ENCODE results near the gene GNPTAB. TPM values are rescaled to one million over a fixed set of nuclear protein-coding genes. Genes with fewer than 3 reads are reported as not detected.

Gene GNPTAB
- total RNA-seq, 2 donors from 2014 or later = 27.8 to 30.5 TPM

- TF ChIP-seq, protein P1, sequence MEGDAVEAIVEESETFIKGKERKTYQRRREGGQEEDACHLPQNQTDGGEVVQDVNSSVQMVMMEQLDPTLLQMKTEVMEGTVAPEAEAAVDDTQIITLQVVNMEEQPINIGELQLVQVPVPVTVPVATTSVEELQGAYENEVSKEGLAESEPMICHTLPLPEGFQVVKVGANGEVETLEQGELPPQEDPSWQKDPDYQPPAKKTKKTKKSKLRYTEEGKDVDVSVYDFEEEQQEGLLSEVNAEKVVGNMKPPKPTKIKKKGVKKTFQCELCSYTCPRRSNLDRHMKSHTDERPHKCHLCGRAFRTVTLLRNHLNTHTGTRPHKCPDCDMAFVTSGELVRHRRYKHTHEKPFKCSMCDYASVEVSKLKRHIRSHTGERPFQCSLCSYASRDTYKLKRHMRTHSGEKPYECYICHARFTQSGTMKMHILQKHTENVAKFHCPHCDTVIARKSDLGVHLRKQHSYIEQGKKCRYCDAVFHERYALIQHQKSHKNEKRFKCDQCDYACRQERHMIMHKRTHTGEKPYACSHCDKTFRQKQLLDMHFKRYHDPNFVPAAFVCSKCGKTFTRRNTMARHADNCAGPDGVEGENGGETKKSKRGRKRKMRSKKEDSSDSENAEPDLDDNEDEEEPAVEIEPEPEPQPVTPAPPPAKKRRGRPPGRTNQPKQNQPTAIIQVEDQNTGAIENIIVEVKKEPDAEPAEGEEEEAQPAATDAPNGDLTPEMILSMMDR (conservative IDR thresholded peaks at IDR 0.05) = no peak
Measured at GRCh38 chr12:101746196-101746595, 84.6 kb downstream of the GNPTAB start.

DNA sequence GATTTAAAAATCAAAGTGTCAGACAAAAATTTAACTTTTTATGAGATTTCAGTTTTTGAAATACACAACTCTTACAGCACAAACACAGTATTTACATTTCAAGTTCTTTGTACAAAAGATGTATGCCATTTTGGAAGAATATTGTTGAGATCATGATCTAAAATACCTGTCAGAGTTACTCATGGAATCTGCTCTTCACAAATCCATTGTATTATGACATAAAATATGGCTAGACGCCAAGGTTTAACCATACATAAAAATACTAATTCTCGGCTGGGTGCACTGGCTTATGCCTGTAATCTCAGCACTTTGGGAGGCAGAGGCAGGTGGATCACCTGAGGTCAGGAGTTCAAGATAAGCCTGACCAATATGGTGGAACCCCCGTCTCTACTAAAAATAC lies 85.3 kb downstream of the GNPTAB start:
- no peak overlapping the region for H3K27ac Mint-ChIP-seq
- Histone ChIP-seq H3K4me1 (ENCODE audit: control insufficient read depth, insufficient read depth, low read length) (no peaks in the 10 kb centered on the region), H3K27me3 (ENCODE audit: control insufficient read depth, insufficient read depth, low read length, poor library complexity, severe bottlenecking) (no peaks in the 10 kb centered on the region), H3K27ac (ENCODE audit: low read depth, low read length) (no peak overlapping the region), H3K4me3 (ENCODE audit: low read length) (no peak overlapping the region), H3K9ac (ENCODE audit: extremely low read depth, low read length, poor library complexity, severe bottlenecking) (no peak overlapping the region), H3K9me3 (ENCODE audit: control insufficient read depth, low read length) (no peaks in the 10 kb centered on the region), H3K36me3 (ENCODE audit: control insufficient read depth, insufficient read depth, low read length) (peaks cover 19% of the 10 kb centered on the region)
- TF ChIP-seq, protein P1 (conservative IDR thresholded peaks at IDR 0.05) = no peak
- H3K27me3 Mint-ChIP-seq (ENCODE audit: insufficient read depth) = no peaks in the 10 kb centered on the region
- 90 to 100% methylated on average over 2 to 3 of the region's 3 CpGs for WGBS, 2 experiments (ENCODE audit: insufficient coverage in 1 of 2, insufficient read length in 1 of 2)
- no peaks in the 10 kb centered on the region for H3K9me3 Mint-ChIP-seq
- peaks cover 5% of the 10 kb centered on the region for H3K36me3 Mint-ChIP-seq (ENCODE audit: low read depth)
- H3K4me3 Mint-ChIP-seq = no peak overlapping the region
- H3K4me1 Mint-ChIP-seq = no peaks in the 10 kb centered on the region
- no peak for DNase-seq

More at GRCh38 chr12:101746196-101746595, 84.6 kb downstream of the GNPTAB start:
- Histone ChIP-seq H3K9me3 (ENCODE audit: control insufficient read depth, low read length) (no peaks in the 10 kb centered on the region), H3K27me3 (ENCODE audit: control insufficient read depth, insufficient read depth, low read length, poor library complexity, severe bottlenecking) (no peaks in the 10 kb centered on the region), H3K9ac (ENCODE audit: extremely low read depth, low read length, poor library complexity, severe bottlenecking) (no peak overlapping the region), H3K36me3 (ENCODE audit: control insufficient read depth, insufficient read depth, low read length) (peaks cover 20% of the 10 kb centered on the region), H3K4me3 (ENCODE audit: low read length) (no peak overlapping the region), H3K4me1 (ENCODE audit: control insufficient read depth, insufficient read depth, low read length) (no peaks in the 10 kb centered on the region), H3K27ac (ENCODE audit: low read depth, low read length) (no peak overlapping the region)
- DNase-seq = no peak
- Mint-ChIP-seq H3K9me3 (no peaks in the 10 kb centered on the region), H3K27ac (no peak overlapping the region), H3K27me3 (ENCODE audit: insufficient read depth) (no peaks in the 10 kb centered on the region), H3K36me3 (ENCODE audit: low read depth) (peaks cover 5% of the 10 kb centered on the region), H3K4me3 (no peak overlapping the region), H3K4me1 (no peaks in the 10 kb centered on the region)
- 100% methylated on average over 1 of the region's 1 CpG for WGBS, 2 experiments (ENCODE audit: insufficient coverage in 1 of 2, insufficient read length in 1 of 2)

GRCh38 chr12:101743724-101744472 lies 86.9 kb downstream of the GNPTAB start:
- no peaks in the 10 kb centered on the region for H3K9me3 ChIP-seq (ENCODE audit: control insufficient read depth, low read length)
- no peak overlapping the region for H3K4me3 ChIP-seq (ENCODE audit: low read length)
- no peak overlapping the region for H3K27ac ChIP-seq (ENCODE audit: low read depth, low read length)
- no peaks in the 10 kb centered on the region for H3K27me3 Mint-ChIP-seq (ENCODE audit: insufficient read depth)
- H3K9me3 Mint-ChIP-seq = no peaks in the 10 kb centered on the region
- WGBS, 2 experiments (ENCODE audit: insufficient coverage in 1 of 2, insufficient read length in 1 of 2) = 88 to 92% methylated on average over 5 to 9 of the region's 10 CpGs
- peaks cover 11% of the 10 kb centered on the region for H3K36me3 Mint-ChIP-seq (ENCODE audit: low read depth)
- no peaks in the 10 kb centered on the region for H3K4me1 Mint-ChIP-seq
- DNase-seq = no peak
- TF ChIP-seq, protein P1 (conservative IDR thresholded peaks at IDR 0.05) = no peak
- no peak overlapping the region for H3K27ac Mint-ChIP-seq
- H3K27me3 ChIP-seq (ENCODE audit: control insufficient read depth, insufficient read depth, low read length, poor library complexity, severe bottlenecking) = no peaks in the 10 kb centered on the region
- no peaks in the 10 kb centered on the region for H3K4me1 ChIP-seq (ENCODE audit: control insufficient read depth, insufficient read depth, low read length)
- no peak overlapping the region for H3K4me3 Mint-ChIP-seq
- H3K36me3 ChIP-seq (ENCODE audit: control insufficient read depth, insufficient read depth, low read length) = peaks cover 19% of the 10 kb centered on the region
- no peak overlapping the region for H3K9ac ChIP-seq (ENCODE audit: extremely low read depth, low read length, poor library complexity, severe bottlenecking)

Measured in endodermal cell (in vitro differentiated cells).